ENCODE data around the gene ZNF35. TPM values are rescaled to one million over a fixed set of nuclear protein-coding genes. Genes with fewer than 3 reads are reported as not detected.
"Not testable (repeated sequence)": the region's sequence is repeated elsewhere in the genome, so short reads cannot be mapped to it uniquely, and the experiment has no call there.

ZNF35 gene
- polyA plus RNA-seq (2013, experiment 1 of 2; ENCODE audit: insufficient read length): 5.4 TPM
- 5.2 TPM for polyA plus RNA-seq (2013, experiment 2 of 2; ENCODE audit: insufficient read length)

- peak; percentile 88 for DNase-seq
Measured at GRCh38 chr3:44648564-44649229, at the start of gene ZNF35. Gene ZNF35 (plus strand): TSS chr3:44648732. CDS start chr3:44651068, 2,336 bp downstream.

DNA sequence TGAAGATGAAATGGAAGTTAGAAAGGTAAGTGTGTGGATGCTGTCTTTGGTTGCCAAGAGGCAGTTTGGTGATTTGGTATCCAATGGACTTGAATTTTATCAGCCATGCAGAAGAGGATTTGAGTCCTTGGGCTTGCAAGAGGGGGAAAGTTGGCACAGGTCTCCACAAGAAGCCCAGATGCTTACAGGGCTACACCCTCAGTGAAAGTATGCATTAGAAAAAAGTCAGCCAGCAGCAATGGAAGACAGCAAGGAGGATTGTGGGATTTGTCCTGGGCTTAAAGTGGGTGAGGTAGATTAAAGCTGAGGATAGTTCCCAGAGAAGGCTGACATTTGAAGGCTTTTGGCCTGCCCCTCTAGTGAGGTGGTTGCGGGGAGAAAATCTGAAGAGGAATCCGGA, 46.8 kb upstream of the ZNF35 start:
- no peak for DNase-seq

GRCh38 chr3:44612678-44613077, 35.9 kb upstream of the ZNF35 start:
- no peak for DNase-seq

GRCh38 chr3:44624749-44625480, 23.6 kb upstream of the ZNF35 start, which contains the start of gene ZNF197:
Gene ZNF197 (plus strand): TSS chr3:44625036. CDS start chr3:44629155, 4,119 bp downstream.
- peak; percentile 92 for DNase-seq

DNA sequence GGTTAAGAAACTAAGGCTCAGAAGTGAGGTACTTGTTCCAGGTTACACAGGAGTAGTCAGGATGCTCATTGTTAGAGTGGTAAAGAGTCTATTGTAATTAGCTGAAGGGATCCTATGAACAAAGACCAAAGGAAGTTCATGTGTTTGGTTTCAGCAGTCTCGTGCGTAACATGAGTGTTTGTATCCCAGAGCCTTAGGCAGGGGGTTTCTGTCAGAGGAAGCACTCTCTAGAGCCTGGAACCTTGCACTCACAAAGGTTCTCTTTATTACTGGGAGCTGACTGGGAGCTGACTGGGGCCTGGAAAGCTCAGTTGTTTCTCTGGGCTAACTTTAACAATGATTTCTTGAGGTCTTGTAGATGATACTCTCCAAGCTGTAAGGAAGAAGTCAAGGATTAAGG, 19.8 kb upstream of the ZNF35 start:
- DNase-seq: no peak

DNA sequence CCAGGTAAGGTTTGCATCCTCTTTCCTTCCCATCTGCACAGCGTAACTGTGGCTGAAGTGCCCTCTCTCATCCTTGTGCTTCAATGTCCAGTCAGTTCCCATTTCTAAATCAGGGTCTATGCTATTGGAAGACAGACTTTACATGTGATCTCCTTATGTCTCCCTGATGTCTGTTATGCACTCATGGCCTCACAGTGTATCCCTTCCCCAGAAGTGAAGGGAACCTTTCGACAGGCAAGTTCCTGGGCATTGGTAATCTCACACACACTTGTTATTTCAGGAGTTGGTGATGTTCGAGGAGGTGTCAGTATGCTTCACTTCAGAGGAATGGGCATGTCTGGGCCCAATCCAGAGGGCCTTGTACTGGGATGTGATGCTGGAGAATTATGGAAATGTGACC, 16.3 kb upstream of the ZNF35 start:
- DNase-seq: no peak

GRCh38 chr3:44642337-44642736, 6.2 kb upstream of the ZNF35 start:
- no peak for DNase-seq

GRCh38 chr3:44643024-44643423, 5.5 kb upstream of the ZNF35 start:
- DNase-seq: no peak

- DNase-seq: no peak
Measured at GRCh38 chr3:44647771-44648170, 761 bp upstream of the ZNF35 start.

GRCh38 chr3:44649709-44650108, 1.2 kb downstream of the ZNF35 start:
- DNase-seq: no peak

- no peak for DNase-seq
Measured at GRCh38 chr3:44654039-44654438, 5.5 kb downstream of the ZNF35 start.

DNA sequence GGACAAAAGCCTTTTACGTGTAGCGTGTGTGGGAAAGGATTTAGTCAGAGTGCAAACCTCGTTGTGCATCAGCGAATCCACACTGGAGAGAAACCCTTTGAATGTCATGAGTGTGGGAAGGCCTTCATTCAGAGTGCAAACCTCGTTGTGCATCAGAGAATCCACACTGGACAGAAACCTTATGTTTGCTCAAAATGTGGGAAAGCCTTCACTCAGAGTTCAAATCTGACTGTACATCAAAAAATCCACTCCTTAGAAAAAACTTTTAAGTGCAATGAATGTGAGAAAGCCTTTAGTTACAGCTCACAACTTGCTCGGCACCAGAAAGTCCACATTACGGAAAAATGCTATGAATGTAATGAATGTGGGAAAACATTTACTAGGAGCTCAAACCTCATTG, 10.5 kb downstream of the ZNF35 start:
- DNase-seq: no peak

DNA sequence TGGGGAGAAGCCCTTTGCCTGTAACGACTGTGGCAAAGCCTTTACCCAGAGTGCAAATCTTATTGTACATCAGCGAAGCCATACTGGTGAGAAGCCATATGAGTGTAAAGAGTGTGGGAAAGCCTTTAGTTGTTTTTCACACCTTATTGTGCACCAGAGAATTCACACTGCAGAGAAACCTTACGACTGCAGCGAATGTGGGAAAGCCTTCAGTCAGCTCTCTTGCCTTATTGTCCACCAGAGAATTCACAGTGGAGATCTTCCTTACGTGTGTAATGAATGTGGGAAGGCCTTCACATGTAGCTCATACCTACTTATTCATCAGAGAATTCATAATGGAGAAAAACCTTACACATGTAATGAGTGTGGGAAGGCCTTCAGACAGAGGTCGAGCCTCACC, 10.9 kb downstream of the ZNF35 start:
- DNase-seq: no peak

GRCh38 chr3:44661189-44661588, 12.7 kb downstream of the ZNF35 start:
- DNase-seq: no peak

- DNase-seq: no peak
Measured at GRCh38 chr3:44665173-44665572, 16.6 kb downstream of the ZNF35 start.

DNA sequence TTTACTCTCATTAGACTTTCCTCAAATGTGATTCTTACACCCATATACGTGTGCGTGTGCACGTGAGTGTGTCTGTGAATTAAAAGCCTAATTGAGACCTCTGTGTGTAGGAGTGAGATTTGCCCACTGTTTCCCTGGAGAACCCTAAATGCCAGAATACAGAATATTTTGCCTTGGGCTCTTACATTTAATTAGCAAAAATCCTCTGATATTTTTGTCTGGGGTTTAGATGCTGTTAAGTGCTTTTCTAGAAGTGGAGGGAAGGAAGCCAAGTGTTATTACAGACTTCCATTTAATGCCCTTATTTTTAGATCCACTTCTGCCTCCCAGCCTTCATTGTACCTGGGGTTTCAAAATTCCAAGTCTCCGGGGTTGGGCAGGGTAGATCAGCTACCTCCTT, 17.8 kb downstream of the ZNF35 start:
- DNase-seq: no peak

DNA sequence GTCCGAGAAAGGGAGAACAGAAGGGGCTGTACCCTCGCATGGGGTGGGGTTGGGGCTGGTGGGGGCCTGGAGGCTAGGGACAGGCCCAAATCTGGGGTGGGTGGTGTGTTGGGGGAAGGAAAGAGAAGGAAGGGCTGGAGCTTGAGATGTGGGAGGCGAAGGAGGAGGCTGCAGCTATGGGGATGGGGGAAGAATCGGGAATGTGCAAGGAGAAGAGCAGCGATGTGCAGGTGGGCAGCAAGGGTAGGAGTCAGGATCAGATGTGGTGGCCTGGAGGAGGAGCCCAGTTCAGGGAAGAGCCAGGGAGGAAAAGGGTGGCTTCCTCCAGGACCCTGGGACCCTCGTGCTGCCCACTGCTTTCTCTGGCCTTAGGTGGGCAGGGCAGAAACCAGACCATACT, 21.2 kb downstream of the ZNF35 start:
- DNase-seq: no peak

GRCh38 chr3:44673466-44673865, 24.9 kb downstream of the ZNF35 start:
- not testable (repeated sequence) for DNase-seq

DNA sequence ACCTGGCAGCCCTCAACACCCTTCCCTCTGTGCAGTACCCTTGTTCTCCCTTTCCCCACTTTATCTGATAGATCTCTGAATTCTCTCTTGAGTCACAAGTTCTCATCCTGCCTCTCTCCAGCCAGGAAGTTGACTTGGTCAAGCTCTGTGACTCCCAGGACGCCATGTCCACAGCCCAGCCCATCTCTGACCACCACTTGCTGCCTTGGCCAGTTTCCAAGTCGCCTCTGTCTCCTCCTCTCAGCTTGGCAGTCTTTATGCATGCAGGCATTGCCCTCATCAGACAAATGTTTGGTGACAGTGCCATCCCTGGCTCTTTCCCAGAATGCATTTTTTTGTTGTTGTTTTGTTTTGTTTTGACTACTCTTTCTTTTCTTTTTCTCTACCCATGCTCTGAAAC, 25.7 kb downstream of the ZNF35 start:
- no peak for DNase-seq

GRCh38 chr3:44678480-44679116, 30.1 kb downstream of the ZNF35 start:
- no peak for DNase-seq

- no peak for DNase-seq
Measured at GRCh38 chr3:44680921-44681455, 32.5 kb downstream of the ZNF35 start.

DNA sequence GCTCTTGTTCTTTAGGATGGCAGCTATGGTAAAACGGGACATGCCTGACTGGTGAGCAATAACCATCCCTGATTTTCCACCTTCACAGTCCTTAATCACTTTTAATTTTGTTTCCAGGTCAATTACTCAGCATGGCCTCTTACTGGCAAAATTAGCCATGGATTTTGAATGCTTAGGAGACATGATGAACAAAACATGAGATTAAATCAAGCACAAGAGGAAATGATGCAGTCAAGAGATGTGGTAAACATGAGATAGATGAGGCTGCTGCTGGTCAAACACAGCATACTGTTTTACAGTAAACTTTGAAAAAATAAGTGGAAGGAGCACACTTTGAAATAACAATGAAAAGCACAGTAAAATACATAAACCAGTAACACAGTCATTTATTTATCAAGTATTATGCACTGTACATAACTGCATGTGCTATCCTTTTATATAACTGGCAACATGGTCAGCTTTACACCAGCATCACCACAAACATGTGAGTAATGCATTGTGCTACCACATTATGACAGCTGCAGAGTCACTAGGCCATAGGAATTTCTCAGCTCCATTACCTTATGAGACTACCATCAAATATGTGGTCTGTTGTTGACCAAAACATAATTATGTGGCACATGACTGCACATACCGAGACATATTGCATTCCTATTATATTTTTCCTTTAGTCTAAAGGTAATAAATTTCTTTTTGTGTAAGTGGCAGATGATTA, 33.8 kb downstream of the ZNF35 start:
- DNase-seq: peak; percentile 57
